Measurements from ENCODE around the gene GGT6. TPM values are rescaled to one million over a fixed set of nuclear protein-coding genes. Genes with fewer than 3 reads are reported as not detected.

GGT6 gene
- total RNA-seq, 2 experiments from 2014 or later = not detected

DNA sequence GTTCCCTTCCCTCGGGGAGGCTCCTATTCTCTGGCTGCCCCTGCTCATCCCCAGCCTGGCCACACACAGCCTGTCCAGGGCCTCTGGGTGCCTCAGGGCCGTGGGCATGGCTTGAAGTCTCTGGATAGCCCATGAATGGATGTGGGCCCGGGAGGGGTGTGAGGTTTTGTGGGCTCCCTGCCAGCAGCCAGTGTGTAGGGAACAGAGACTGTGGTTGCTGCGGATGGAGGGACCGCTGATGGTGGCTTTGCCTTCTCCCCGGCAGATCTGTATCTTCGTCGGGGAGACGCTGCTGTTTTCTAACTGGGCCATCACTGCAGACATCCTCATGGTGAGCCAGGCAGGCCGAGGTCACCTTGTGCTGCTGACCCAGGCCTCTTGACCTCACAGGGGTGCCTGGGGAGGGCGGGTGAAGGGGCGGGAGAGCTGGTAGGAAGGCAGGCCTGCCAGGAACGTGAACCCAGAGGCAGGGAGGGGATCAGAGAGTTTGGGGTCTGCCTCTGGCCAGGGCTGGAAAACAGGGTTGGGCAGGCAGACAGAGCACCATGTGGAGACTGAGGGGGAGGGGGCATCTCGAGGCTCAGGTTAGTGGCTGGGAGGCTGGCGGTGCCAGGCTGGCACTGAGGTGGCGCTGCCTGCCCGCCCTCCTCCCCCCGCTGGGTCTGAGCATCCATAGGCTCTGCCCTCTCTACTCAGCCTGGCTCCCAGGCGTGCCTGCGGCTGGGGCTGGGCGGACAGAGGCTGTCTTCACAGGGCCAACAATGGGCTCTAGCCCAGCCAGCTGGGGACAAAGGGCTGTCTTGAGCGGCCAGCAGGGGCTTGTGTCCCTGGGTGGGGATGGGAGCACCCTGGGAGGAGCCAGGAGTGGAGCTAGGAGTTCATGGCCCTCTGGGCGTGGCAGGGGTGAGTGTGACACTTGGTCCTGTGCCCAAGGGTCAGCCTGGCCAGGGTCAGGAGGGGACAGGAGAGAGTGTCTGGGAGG, 26.6 kb downstream of the GGT6 start:
- H3K4me1 Mint-ChIP-seq (ENCODE audit: low read depth) = peaks cover 5% of the 10 kb centered on the region
- ChIA-PET CTCF (no interaction called here), POLR2A (no interaction called here)
- Histone ChIP-seq H3K36me3 (ENCODE audit: insufficient read depth, low read length) (peaks cover 2% of the 10 kb centered on the region), H3K27ac (ENCODE audit: low read depth in 1 of 2, low read length in 2 of 2) (no peak overlapping the region), H3K9me3 (ENCODE audit: control insufficient read depth in 1 of 2, insufficient read depth in 1 of 2, low read length in 2 of 2) (no peaks in the 10 kb centered on the region), H3K4me1 (ENCODE audit: insufficient read depth, low read length) (peaks cover 7% of the 10 kb centered on the region), H3K27me3 (ENCODE audit: control insufficient read depth in 1 of 2, insufficient read depth in 2 of 2, low read length in 2 of 2) (no peaks in the 10 kb centered on the region), H3K4me3 (ENCODE audit: low read length) (no peak overlapping the region)
- no peaks in the 10 kb centered on the region for H3K9me3 Mint-ChIP-seq
- peaks cover 10% of the 10 kb centered on the region for H3K27me3 Mint-ChIP-seq
- ATAC-seq (ENCODE audit: poor library complexity) = no peak
- peaks cover 3% of the 10 kb centered on the region for H3K36me3 Mint-ChIP-seq (ENCODE audit: low read depth)
- DNase-seq = no peak
- H3K4me3 Mint-ChIP-seq = no peak overlapping the region
- intact Hi-C loops (cut with DNase I, micrococcal nuclease) = no loop called here
- TF ChIP-seq, protein P1, sequence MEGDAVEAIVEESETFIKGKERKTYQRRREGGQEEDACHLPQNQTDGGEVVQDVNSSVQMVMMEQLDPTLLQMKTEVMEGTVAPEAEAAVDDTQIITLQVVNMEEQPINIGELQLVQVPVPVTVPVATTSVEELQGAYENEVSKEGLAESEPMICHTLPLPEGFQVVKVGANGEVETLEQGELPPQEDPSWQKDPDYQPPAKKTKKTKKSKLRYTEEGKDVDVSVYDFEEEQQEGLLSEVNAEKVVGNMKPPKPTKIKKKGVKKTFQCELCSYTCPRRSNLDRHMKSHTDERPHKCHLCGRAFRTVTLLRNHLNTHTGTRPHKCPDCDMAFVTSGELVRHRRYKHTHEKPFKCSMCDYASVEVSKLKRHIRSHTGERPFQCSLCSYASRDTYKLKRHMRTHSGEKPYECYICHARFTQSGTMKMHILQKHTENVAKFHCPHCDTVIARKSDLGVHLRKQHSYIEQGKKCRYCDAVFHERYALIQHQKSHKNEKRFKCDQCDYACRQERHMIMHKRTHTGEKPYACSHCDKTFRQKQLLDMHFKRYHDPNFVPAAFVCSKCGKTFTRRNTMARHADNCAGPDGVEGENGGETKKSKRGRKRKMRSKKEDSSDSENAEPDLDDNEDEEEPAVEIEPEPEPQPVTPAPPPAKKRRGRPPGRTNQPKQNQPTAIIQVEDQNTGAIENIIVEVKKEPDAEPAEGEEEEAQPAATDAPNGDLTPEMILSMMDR (IDR thresholded peaks at IDR 0.05) = no peak
- no peak overlapping the region for H3K27ac Mint-ChIP-seq

DNA sequence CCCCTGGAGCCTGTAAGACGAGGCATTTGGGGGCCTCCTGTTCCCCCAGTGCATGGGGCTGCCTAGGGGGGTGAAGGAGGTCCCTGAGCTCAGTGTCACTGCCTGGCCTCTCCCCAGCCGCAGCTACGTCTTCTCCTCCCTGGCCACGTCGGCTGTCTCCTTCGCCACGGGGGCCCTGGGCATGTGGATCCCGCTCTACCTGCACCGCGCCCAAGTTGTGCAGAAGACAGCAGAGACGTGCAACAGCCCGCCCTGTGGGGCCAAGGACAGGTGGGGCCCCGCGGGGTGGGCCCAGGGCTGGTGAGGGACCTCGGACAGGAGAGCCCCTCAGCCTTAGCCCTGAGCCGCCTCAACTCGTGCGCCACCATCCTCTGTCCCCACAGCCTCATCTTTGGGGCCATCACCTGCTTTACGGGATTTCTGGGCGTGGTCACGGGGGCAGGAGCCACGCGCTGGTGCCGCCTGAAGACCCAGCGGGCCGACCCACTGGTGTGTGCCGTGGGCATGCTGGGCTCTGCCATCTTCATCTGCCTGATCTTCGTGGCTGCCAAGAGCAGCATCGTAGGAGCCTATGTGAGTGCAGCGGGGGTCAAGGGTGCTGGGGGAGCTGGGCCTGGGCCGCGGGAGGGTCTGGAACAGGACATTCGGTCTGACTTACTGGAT, 27.4 kb downstream of the GGT6 start:
- no peak overlapping the region for H3K4me3 Mint-ChIP-seq

DNA sequence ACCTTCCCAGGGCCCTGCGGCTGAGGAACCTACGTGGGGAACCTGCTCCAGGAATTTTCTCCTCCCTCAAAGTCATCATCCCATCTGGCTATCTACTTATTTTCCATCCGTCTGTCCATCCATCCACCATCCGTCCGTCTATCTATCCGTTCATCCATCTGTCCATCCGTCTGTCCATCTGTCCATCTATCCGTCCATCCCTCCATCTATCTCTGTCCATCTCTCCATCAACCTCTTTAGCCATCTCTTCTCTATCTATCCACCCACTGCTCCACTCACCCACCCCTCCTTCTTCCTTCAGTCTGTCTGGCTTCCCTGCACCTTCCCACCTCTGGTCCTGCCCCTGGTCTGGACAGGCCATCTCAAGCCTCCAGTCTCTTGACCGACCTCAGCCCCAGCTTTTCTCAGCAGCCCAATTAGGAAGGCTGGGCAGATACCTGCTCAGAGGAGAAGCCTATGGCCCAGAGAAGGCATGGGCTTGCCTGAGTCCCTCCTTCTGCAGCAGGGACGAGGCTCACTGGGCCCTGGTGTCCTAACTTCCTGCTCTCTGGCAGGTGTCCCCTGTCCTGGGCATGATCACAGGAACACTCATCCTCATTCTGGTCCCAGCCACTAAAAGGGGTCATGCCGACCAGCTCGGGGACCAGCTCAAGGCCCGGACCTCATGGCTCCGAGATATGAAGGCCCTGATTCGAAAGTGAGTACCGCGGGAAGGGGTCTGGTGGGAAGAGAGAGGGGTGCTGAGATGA, 28.2 kb downstream of the GGT6 start:
- Mint-ChIP-seq H3K36me3 (ENCODE audit: low read depth) (no peaks in the 10 kb centered on the region), H3K27me3 (peaks cover 10% of the 10 kb centered on the region), H3K4me1 (ENCODE audit: low read depth) (peaks cover 5% of the 10 kb centered on the region), H3K27ac (no peak overlapping the region), H3K9me3 (no peaks in the 10 kb centered on the region), H3K4me3 (no peak overlapping the region)
- TF ChIP-seq, protein P1 (IDR thresholded peaks at IDR 0.05) = no peak
- Histone ChIP-seq H3K4me1 (ENCODE audit: insufficient read depth, low read length) (peaks cover 7% of the 10 kb centered on the region), H3K4me3 (ENCODE audit: low read length) (no peak overlapping the region), H3K36me3 (ENCODE audit: insufficient read depth, low read length) (no peaks in the 10 kb centered on the region), H3K27me3 (ENCODE audit: control insufficient read depth in 1 of 2, insufficient read depth in 2 of 2, low read length in 2 of 2) (no peaks in the 10 kb centered on the region), H3K27ac (ENCODE audit: low read depth in 1 of 2, low read length in 2 of 2) (no peak overlapping the region), H3K9me3 (ENCODE audit: control insufficient read depth in 1 of 2, insufficient read depth in 1 of 2, low read length in 2 of 2) (no peaks in the 10 kb centered on the region)
- CTCF ChIA-PET = no interaction called here
- no peak for ATAC-seq (ENCODE audit: poor library complexity)
- DNase-seq = no peak
- POLR2A ChIA-PET = no interaction called here
- intact Hi-C loops (cut with DNase I, micrococcal nuclease) = no loop called here

More for the DNA sequence above, 27.4 kb downstream of the GGT6 start:
- H3K36me3 ChIP-seq (ENCODE audit: insufficient read depth, low read length) = no peaks in the 10 kb centered on the region
- TF ChIP-seq, protein P1 (IDR thresholded peaks at IDR 0.05) = no peak
- no peaks in the 10 kb centered on the region for H3K9me3 ChIP-seq (ENCODE audit: control insufficient read depth in 1 of 2, insufficient read depth in 1 of 2, low read length in 2 of 2)
- ChIA-PET POLR2A (no interaction called here), CTCF (no interaction called here)
- H3K4me3 ChIP-seq (ENCODE audit: low read length) = no peak overlapping the region
- intact Hi-C loops (cut with DNase I, micrococcal nuclease) = no loop called here
- peaks cover 5% of the 10 kb centered on the region for H3K4me1 Mint-ChIP-seq (ENCODE audit: low read depth)
- no peaks in the 10 kb centered on the region for H3K36me3 Mint-ChIP-seq (ENCODE audit: low read depth)
- no peaks in the 10 kb centered on the region for H3K27me3 ChIP-seq (ENCODE audit: control insufficient read depth in 1 of 2, insufficient read depth in 2 of 2, low read length in 2 of 2)
- no peak for ATAC-seq (ENCODE audit: poor library complexity)
- no peak overlapping the region for H3K27ac ChIP-seq (ENCODE audit: low read depth in 1 of 2, low read length in 2 of 2)
- peaks cover 7% of the 10 kb centered on the region for H3K4me1 ChIP-seq (ENCODE audit: insufficient read depth, low read length)
- no peak for DNase-seq
- peaks cover 10% of the 10 kb centered on the region for H3K27me3 Mint-ChIP-seq
- H3K9me3 Mint-ChIP-seq = no peaks in the 10 kb centered on the region
- H3K27ac Mint-ChIP-seq = no peak overlapping the region

All from CD4-positive, alpha-beta T cell (primary cell).